SKM-1 (cell line): Measurements from ENCODE around the gene KIAA1210.

Experiments
- DNase-seq: peaks from one replicate; lab custom pipeline; 2025; ENCODE audit not compliant: unreplicated experiment; lab: John Stamatoyannopoulos, UW

The KIAA1210 gene

GRCh38 chrX:119127650-119128049 is at the start of gene KIAA1210:
TSS of gene KIAA1210 (minus strand) at chrX:119127812. CDS start at chrX:119123642, 4,170 bp downstream.
- no peak for DNase-seq

- DNase-seq, result no peak
These were observed 49.7 kb upstream of the KIAA1210 start for GRCh38 chrX:119177278-119177677.

DNA sequence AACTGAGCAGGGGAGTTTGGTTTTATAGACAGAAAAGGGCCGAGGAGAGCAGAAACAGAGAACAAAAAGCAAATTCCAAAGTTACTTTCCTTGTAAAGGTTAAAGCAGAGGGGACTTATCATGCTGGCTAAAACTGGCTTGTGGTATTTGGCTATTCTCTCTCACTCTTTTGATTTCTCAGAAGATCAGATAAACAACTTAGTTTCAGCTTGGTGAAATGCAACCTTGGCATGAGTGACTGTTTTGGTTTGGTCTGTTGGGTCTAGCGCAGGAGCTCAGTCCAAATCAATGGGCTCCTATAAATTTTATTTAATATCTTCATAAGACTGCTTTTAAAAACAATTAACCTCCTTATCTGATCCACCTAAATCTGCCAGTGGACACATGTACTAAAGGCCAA is 47.3 kb upstream of the KIAA1210 start:
- no peak for DNase-seq

DNA sequence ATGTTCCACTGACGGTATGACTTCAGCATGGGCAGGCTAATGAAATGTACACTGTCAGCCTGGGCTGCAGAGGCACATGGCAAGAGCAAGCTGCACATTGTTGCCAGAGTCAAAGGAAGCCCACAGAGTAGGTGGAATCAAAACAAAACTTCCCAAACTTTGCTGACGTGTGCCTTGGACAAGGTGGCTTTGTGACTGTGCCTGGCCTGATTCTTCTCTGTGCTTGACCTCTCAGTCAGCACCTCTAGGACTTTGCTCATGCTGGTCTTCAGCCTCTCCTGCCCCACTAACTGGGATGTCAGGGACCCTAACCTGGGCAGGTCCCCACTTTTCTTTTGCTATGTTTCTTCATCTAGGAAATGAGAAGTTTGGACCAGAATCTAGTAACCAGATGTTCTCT is 40.5 kb upstream of the KIAA1210 start:
- no peak for DNase-seq

DNA sequence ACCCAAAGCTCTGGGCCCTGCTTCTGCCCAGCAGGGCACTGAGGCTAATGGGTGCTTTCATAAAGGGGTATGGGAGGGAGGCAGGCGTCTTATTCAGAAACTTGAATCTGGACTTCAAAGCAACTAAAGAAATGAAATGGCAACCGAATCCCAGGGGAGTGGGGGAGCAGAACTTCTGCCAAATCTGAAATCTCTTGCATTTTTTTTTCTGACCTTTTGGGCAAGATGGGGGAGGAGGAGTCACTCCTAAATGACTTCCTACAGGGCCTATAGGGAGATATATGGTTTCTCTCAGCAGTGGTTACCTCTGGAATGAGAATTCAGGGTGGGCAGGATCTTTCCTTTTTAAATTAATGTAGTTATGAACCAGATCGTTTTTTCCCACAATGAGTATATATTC is 30.6 kb upstream of the KIAA1210 start:
- DNase-seq, result no peak

- no peak for DNase-seq
These were observed 28.6 kb upstream of the KIAA1210 start for GRCh38 chrX:119156241-119156640.

GRCh38 chrX:119155416-119156035 is 27.9 kb upstream of the KIAA1210 start:
- DNase-seq, result no peak

DNA sequence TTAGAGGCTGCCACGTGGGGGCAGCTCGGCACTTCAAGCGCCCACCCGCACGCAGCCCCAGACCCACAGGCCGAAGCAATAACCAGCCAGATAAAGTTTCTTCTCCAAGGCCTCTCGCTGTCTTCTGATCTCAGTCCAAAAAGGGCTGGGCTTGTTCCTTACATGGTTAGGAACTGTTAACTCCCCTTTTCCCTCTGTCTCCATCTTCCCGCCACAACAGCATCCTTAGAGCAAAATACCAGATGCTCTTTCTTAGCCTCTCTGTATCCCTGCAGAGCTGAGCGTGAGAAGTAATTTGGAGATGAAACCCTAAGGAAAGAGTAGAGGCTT is 23.4 kb upstream of the KIAA1210 start:
- DNase-seq, result no peak

DNA sequence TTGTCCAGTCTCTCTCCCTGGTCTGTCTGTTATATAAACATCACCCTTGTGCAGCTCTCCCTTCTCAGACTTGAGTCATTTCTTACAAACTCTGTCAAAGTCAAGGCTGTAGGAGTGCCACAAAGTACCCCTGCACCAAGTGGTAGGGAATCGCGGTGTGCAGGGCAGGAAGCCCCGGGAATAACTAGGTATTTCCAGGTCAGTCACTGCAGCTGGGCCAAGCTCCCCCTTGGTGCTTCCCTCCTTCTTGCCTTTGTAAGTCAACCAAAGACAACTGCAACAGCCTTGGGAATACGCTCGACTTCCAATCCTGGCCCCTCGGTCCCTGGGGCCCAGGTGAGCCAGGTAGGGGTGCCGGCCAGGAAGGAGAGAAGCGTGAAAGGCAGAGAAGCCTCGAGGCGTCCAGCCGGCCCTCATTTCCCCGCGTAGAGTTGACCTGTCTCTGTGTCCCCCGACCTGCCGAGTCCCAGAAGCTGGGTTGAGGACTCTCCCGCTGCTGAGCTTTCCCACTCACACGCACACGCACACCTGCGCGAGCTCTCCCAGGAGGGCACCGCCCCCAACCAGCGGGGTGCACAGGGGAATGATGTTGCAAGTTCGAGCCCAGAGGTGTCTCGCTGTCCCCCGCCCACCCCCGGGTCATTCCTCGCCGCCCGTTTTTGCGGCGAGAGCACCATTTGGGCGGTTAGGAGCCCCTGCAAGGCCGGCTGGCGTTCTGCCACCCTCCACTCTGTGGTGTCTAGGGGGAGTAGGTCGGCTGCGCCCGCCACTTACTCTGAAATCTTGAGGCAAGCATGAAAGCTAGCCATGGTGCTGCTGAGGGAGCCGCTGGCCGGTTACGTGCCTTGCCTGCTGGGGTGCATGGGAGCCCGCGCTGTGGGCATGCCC is 22.8 kb upstream of the KIAA1210 start:
- DNase-seq, result no peak

- DNase-seq, result no peak
These were observed 19.9 kb upstream of the KIAA1210 start for GRCh38 chrX:119147486-119147885.

- DNase-seq, result no peak
These were observed 17.6 kb upstream of the KIAA1210 start for GRCh38 chrX:119145241-119145653.

GRCh38 chrX:119134466-119134865 is 6.9 kb upstream of the KIAA1210 start:
- no peak for DNase-seq

GRCh38 chrX:119132961-119133360 is 5.3 kb upstream of the KIAA1210 start:
- DNase-seq, result no peak

DNA sequence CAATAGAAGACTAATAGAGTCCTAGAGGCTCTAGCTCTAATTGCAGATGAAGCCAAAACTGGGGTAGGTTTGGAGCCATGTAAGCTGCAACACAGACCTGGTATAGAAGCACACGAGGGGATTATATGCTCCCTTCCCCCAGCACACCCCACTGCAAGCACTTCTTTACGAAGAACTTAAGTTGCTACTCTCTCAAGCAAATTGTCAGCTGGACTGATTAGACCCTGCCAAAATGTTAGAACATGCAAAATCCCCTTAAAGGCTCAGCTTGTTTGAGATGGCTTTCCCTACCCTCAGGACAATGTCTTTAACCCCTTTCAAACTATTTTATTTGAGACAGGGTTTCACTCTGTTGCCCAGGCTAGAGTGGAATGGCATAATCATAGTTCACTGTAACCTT is 4.7 kb upstream of the KIAA1210 start:
- DNase-seq, result no peak

DNA sequence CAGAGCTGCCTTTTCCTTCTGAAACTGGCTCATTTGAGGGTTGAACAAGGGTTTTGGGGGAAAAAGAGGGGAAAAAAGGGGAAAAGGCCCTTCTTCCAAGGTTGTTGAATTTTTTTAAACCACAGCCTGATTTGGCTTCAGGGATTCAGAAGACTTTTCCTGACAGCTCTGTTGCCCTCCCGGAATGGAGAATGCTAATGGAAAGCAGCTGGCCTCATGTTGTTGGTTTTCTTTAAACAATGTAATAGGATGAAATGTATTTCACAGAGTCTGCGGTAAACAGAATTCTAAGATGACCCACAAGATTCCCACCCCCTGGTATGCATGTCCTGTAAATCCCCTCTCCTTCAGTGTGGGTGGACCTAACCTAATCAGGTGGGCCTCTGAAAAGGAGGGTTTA is 3.3 kb upstream of the KIAA1210 start:
- DNase-seq, result no peak

DNA sequence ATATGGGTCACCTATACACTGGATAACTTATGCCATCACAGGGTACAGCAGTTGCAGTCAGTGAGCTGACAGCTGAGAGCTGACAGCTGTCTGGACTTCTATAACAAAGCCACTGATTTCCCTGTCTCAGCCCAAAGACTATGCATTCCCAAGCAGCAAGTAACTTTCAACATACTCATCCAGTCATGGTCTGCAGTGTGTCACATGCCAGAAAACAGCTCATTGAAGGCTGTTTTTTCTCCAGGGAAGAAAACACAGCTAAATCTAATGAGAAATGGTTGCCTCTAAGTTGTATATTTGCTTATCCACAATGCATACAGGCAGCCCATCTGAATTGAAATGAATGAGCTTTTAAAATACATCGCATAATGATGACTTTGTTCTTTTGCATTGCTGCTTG is 6.3 kb downstream of the KIAA1210 start:
- DNase-seq, result no peak

- DNase-seq, result no peak
These were observed 8.7 kb downstream of the KIAA1210 start for GRCh38 chrX:119118780-119119395.

GRCh38 chrX:119107206-119107605 is 20.4 kb downstream of the KIAA1210 start:
- DNase-seq, result no peak

DNA sequence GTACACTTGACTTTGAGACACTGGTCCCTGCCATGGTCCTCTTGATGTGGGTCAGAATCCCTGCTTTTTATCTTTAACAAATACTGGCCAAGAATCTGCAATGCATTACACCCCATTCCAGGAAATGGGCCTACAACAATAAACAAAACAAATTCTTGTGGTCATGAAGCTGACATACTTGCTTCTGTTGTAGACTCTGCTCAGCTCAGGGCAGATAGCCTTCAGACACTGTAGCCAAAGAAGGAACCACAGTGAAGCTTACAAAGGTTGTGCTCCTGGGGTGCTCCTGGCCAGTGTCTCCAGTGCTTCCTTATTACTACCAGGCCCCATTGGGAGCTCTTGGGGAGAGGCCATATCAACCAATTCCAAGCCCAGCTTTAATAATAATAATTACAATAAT is 21.8 kb downstream of the KIAA1210 start:
- no peak for DNase-seq

DNA sequence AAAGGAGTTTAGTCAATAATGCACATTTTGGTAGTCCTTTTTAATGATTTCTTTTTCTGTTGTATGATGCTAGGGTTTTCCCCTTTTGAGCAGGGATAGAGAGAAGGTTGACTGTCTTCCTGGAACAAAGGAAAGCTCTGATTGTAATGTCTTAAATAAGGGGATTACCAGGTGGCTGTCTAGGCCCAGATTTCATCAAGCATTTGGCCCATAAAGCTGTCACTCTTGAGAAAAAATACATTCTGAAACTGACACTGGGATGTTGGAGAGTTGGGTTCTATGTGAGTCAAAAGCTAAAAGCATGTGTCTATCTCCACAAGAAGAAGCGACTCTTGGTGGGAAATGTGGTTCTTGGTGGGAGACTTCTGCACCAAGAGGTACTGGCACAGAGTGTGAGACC is 26.4 kb downstream of the KIAA1210 start:
- DNase-seq, result no peak

- no peak for DNase-seq
These were observed 31.7 kb downstream of the KIAA1210 start for GRCh38 chrX:119095936-119096335.

DNA sequence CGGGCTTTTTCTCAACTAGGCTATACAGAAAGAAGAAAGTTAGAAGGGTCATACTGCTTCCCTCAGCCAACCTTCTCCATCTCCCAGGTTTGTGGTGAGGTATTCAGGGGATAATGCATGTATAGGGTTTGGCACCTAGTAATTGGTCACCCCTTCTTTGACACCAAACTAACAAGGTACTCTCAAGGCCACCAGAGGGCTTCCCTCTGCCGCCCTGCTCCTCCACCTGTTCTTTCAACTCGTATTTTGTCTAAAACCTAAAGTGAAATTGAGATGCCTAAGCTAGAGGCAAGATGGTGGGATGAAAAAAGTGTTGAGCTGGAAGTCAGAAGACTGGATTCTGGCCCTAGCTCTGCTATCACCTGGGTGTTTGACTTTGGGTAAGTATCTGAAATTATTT is 32.8 kb downstream of the KIAA1210 start:
- no peak for DNase-seq
